GM20431 (cell line): ENCODE results near the gene FABP3.

Experiments
- in situ Hi-C: fragments of 300-500 bp; cut with MseI, MboI; formaldehyde crosslinking; loops from one replicate; pipeline ENCODE4 v1.15.0; 2020; ENCODE audit warnings: low sequenced_read_pairs; ENCODE audit not compliant: unreplicated experiment

The FABP3 gene

DNA sequence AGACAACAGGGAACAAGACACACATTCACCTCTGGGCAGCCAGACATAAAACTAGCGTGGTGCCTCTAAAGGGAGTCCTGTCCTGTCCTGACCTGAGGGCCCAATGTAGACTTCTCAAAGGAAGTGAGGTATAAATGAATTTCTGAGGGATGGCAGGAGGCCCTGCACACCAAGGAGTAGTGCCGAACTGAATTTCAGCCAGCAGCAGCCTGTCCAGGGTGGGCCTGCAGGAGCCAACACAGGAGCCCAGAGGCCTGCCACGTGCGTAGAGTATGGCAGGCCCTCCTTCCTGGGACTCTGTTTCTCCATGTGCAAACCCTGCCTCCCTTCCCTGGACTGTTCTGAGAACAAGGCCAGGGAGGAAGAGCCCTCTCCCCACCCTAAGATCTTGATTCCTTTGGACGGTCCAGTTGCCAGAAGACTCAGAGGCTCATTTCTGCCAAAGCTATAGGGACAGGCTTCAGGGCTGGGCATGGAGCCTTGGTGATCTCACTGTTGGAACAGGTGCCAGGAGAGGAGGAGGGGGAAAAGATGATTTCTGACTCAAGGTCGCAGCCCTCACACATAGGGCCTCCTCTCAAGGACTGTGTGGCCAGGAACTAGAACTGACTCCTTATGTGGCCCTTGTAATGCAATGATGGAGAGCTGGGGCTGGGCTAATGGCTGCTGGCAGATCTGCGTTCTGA, 1.8 kb upstream of the FABP3 start:
- in situ Hi-C loops: no loop called here

DNA sequence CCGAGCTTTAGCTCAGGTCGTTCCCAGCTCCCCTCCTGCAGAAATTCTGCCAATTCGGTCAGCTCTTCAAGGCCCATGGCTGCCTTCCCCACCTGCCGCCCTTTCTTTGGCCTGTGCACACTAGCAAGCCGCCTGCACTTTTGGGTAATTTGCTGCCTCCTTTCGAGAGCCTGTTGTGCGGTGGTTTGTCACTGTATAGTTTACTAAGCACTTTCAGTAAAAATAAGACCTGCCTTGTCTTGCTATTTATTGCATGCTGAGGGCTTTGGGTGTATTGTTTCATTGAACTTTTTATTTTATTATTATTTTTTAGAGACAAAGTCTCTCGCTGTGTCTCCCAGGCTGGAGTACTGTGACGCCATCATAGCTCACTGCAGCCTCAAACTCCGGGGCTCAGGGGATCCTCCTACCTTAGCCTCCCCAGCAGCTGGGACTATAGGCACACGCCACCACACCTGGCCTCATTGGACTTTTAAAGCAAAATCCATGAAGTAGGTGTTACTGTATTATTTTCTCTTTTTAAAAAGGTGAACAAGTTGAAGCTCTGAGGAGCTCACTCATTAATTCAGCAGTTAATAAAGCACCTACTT, 1.1 kb upstream of the FABP3 start:
- in situ Hi-C loops: no loop called here

DNA sequence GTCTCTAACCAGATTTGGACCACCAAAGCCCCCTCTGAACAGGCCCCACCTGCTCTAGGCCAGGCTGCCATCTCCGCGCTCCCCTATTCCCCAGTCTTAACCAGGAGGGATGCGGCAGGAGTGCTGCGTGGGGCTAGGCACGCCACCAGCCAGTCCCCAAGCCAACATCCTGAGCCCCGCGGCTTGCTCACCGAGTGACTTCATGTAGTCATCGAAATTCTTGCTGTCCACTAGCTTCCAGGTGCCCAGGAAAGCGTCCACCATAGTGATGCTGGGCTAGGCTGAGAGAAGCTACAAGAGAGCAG, 173 bp downstream of the FABP3 start:
- in situ Hi-C loops: no loop called here

DNA sequence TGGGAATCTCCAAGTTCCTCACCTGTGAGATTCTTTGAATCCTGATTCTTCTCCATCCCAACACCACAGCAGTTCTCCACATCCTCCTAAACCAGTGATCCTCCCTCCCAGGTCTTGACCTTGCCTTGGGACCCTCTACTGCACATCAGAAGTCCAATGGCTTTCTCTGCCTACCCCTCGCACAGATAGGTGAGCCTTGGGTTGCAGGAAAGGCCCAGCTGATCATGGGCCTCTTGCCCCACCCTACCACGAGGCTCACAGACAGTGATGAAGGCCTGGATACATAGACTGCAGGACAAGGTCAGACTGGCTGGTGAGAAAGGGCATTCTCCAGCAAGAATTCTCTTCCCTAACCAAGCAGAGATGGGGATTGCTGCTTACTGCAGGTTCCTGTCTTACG, 825 bp downstream of the FABP3 start:
- in situ Hi-C loops: no loop called here

DNA sequence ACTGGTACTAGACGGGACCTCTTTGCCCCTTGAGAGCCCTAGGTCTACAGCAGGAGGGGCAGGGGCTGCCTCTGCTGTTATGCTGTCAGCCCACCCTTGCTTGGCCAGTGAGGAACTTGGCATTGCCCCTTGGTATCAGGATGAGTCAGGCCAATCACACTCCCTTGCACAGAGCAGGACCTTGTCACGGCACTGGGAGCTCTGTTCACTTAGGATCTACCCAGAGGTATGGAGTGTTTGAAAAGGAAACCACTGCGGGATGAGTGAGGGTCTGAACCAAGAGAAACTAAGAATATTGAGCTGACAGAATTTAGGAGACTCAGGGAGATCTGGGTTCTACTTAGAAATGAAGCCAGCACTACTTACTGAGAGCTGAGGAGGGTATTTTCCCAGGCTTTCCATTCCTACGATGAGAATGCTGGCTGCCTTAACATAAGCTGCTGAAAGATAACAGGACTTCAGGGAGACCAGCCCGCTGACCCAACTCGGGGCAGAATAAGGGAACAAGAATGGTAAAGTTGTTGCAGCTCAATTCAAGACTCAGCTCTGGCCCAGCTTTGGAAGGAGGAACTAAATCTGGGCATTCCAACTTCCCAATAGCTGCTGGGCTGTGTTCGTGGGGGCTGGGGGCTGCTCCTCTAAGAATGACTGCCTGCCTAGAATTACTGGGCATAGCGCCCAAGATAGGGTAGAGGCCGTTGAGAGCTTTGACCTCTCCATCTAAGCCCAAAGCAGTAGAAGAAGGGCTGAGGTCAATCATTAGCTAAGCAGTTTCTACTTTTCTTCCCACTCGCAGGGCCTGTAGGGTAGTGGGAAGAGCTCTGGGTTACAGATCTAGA, 1.5 kb downstream of the FABP3 start:
- in situ Hi-C loops: no loop called here

DNA sequence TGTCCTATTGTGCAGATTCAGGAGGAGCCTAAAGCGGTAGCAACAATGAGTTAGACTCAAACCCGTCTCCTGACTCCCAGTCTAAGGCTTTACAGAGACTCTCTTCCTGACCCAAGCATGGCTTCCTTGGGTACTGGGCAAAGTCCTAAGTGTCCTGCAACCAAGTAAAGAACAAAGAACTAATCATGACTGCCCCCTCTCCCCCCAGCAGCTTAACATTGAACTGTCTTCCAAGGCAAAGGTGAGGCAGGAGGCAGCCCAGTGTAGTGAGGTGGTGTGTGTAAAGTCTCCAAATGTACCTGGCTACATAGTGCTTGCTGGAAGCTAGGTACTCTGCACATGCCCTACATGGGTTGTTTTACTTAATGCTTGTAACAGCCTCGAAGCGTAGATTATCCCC, 2.3 kb downstream of the FABP3 start:
- in situ Hi-C loops: no loop called here

DNA sequence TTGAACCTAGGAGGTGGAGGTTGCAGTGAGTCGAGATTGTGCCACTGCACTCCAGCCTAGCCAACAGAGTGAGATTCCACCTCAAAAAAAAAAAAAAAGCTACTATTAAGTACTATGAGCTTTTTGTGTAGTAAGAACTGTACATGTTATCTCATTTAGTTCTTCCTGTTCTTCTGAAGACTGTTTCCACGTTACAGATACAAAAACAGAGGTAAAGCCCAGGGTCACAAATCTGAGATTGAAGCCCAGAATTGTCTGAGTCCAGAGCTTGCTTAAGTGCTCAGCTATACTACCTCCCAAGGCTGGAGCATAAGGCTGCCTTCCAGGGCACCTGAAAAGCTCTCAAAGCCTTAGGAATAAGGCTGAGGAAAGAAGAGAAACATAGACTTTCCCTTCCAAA, 2.9 kb downstream of the FABP3 start:
- in situ Hi-C loops: no loop called here

DNA sequence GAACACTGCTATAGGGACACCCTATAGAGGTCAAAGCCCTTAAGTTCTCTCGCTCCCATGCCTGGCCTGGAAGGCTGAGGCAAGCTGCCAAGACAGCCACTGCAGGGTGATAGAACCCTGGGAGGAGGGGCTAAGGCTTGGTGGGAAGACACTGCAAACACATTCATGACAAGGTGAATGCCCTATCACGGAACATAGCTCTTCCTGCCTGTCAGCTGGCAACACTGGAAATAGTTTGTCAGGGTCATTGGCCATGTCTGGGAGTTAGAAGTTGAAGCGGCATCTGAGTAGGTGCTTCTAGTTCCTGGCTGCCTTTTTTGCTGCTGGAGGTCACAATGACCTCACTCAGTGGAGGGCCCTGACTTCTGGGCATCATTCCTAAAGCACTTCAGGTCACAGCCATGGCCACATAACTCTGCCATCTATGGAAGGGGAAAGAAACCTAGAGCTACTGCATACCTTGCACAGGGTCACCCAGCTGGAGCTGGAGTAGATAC, 4.2 kb downstream of the FABP3 start:
- in situ Hi-C loops: no loop called here

DNA sequence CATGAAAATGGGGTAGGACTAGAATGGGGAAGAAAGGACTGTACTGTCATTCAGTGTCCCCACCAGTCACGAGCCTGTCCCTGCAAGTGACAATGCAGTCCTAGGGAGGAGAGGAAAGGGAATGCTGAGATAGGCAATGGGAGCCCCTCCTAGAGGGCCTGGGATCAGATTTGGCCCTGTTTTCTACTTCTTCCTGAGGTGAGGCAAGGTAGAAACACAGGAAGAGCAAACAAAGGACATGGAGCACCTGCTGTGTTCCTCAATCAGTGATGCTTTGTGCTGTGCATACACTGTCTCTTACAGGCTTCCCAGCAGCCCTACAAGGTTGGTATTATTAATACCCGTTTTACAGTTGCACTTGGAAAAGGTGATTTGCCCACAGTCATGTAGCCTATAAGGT, 6.1 kb downstream of the FABP3 start:
- in situ Hi-C loops: no loop called here

DNA sequence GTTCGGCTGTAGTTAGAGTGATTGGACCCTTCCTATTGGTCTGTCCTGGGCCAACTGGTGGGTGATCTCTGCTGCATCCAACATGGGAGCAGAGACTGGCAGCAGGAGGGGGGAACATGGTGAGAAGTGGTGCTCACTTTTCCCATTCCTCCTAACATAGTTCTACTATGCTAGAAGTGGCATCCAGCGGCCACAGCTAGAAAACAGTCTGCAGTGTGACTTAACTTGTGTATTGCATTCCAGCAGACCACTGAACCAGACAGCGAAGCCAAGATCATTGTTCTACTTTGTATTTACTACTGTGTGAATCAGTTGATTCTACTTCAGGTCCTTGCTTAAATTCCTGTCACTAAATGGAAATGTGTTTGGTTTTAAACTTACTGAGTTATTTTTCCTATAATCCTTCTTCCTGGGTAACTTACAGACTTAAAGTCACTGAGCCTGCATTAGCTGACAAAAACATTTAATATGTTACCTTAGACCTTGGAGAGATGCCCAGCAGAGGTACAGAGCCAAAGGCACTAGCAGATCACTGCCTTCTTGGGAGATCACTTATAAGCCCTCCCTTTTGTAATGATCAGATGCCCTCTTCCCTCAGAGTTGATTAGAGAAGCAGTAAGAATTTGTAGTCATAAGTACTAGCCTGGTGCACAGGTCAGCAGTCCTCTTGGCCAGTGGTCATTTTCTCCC, 8.2 kb downstream of the FABP3 start:
- in situ Hi-C loops: no loop called here

DNA sequence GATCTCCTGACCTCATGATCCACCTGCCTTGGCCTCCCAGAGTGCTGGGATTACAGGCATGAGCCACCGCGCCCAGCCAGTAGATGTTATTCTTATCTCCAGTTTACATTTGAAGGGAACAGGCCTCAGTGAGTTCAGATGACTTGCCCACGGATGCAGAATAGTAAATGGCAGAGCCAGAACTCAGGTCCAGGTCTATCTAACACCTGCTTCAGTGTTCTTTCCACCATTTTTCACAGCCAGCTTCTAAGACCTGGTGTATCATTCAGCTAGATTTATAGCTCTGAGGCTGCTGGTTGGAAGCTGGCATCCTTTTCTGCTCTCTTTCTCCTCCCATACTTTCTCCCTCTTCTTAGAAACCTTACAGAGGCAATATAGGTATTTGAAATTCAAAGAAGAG, 10.8 kb downstream of the FABP3 start:
- in situ Hi-C loops: no loop called here

DNA sequence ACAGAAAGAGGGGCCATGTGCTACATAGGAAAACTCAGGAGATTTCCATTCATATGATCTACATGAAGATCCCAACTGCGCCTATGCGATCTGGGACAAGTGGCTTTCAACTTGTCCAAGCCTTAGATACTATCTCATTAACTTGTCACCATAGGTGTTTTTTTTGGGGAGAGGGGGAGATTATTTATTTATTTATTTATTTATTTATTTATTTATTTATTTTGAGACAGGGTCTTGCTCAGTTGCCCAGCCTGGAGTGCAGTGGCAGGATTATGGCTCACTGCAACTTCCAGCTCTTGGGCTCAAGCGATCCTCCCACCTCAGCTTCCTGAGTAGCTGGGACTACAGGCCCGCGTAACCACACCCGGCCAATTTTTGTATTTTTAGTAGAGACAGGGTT, 11.3 kb downstream of the FABP3 start:
- in situ Hi-C loops: no loop called here

DNA sequence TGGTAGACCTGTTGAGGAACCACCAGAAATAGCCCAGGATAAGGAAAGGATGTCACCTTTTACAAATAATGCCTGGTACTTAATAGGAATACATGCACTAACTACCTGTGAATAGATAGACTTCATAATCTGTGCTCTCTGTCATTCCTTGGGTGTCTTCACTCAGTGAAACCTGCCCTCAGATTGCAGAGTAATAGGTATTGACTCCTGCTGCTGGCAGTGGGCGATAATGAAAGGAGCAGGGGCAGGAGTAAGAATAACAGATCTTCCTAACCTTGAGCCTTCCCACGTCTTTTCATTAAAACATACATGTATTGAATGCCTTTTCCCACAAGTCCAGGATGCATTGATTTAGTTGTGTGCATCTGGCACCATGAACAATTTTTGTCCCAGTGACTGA, 16.4 kb downstream of the FABP3 start:
- in situ Hi-C loops: no loop called here

DNA sequence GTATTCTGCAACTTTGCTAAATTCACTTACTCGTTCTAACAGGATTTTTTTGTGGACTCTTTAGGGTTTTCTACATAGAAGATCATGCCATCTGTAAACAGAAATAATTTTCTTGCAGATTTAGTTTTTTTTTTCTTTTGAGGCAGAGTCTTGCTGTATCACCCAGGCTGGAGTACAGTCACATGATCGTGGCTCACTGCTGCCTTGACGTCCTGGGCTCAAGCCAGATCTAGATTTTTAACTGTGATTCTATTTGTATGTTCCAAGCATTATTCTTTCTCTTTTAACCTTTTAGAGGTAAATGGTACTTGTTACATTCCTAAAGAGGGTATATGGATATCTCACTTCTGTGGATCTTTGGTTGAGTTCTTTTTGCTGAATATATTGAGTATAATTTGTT, 18.6 kb downstream of the FABP3 start:
- in situ Hi-C loops: no loop called here

DNA sequence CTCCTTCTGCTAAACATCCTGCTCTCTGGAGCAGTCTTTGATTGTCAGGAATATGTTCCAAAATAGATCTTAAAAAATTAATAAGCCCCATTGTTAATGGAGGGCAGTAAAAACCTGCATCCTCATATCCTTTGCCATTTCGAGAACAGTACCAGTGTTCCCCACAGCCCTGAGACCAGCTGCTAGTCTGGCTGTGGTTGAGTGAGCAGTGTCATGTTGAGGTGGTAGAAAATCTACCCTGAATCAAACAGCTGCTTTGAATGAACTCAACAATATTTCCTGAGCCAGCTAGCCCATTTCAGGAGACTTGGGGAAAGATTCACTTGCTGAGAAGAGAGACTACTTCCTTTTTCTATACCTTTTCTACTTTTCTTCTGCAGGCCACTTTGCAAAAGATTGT, 24.4 kb downstream of the FABP3 start:
- in situ Hi-C loops: no loop called here

DNA sequence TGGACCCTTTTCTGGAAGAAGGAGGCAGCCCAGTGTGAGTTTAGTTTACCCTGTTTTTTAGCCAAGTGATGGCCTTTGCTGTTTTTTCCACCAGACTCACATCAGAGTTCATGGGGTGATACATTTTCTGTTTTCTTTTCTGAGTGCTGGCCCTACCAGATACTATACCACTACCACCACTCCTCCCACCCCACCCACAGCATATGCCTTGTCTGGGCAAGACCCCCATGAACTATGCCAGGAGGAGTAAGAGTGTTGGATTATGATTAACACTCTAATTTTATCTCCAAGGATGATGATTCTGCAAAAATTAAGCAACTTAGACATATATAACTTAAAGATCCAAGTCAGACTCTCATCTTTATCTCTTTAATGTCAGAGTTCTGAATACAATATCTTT, 26.1 kb downstream of the FABP3 start:
- in situ Hi-C loops: no loop called here

DNA sequence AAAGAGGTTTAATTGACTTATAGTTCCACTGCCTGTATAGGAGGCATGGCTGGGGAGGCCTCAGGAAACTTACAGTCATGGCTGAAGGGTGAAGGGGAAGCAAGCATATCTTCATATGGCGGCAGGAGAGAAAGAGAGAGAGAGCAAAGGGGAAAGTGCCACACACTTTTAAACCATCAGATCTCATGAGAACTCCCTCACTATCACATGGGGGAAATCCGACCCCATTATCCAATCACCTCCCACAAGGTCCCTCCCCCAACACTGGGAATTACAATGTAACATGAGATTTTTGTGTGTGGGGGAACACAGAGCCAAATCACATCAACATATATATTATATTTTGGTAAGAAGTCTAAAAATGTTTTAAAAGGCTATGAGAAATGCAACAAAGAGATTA, 27.2 kb downstream of the FABP3 start:
- in situ Hi-C loops: no loop called here

DNA sequence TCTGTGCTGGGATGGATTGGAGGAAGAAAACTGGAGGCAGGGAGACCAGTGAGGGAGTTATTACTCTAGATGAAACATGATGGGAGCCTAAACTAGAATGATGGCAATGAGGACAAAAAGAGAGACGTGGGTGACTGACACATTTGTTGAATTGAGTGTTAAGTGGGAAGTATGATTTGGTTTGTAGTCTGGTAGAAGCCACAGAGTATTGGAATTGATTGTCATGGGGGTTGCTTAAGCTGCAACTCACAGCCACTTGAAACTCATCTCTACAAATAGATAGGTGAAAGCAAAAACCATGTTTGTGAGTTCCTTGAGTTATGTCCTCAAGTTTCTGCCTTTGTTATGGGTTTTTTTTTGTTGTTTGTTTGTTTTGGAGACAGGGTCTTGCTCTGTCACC, 28.4 kb downstream of the FABP3 start:
- in situ Hi-C loops: no loop called here

DNA sequence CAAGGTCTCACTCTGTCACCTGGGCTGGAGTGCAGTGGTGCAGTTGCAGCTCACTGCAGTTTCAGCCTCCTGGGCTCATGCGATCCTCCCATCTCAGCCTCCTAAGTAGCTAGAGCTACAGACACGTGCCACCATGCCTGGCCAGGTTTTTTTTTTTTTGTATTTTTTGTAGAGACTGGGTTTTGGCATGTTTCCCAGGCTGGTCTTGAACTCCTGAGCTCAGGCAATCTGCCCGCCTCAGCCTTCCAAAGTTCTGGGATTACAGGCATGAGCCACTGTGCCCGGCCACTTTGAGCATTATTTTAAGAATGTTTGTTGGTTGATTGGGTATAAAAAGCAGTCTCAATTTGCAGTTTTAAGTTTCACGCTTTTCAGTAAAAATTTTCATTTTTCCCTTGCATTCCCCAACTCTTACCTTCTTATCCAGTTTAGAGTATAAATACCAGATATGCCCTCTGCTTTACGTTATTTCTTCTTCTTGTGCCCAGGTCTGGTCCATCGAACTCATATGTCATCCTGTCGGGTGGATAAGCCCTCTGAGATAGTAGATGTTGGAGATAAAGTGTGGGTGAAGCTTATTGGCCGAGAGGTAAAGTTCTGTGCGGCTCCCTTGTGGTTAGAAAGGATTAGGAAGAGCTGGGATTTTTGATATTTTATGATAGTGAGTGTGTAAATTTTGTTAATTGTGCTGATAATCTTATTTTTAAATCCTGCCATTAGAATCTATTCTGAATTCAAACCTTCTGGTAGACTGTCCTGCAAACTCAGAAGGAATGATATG, 36.0 kb downstream of the FABP3 start:
- in situ Hi-C loops: no loop called here

DNA sequence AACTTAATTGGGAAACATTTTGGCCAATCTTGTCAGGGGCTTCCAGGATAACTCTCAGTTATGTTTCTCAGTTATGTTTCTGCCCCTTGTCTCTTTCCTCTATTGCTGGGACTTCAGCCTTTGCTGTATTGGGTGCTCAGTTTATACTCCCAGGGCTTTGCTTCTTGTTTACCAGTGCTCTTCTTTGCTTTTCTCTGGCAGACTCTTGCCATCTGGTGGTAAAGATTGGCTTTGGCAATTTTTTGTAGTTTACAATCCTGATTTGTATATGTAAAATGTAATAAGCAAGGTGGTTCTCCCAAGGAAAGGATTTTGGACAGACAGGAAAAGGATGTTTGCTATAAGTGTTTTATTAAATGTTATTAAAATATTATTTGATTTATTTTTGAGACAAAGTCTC, 37.9 kb downstream of the FABP3 start:
- in situ Hi-C loops: no loop called here
